H1 (cell line): ENCODE data around the gene FGFBP1. TPM values are rescaled to one million over a fixed set of nuclear protein-coding genes. Genes with fewer than 3 reads are reported as not detected.

Source experiments
- ASH2L ChIP-seq: fragments of 200-600, 300-600 bp; sonication (generic); IDR thresholded peaks from one replicate; pipeline ENCODE4 v1.7.1; 2017; ENCODE audit warnings: low read length
- BRCA1 ChIP-seq: IDR thresholded peaks from 2 replicates; pipeline ENCODE4 v1.6.1; 2012; ENCODE audit warnings: low read depth, low read length, improper control_type of control experiment
- CBX8 ChIP-seq: fragments of 300-800, 300-1000 bp; sonication (generic); IDR thresholded peaks from 2 replicates; pipeline ENCODE4 v1.7.1; 2016; ENCODE audit warnings: low read depth, low read length, borderline replicate concordance
- EP300 ChIP-seq, 2 experiments: IDR thresholded peaks; 1 replicate in 1 of 2; 2 replicates in 1 of 2; pipeline ENCODE4 v1.6.1; 2011 to 2012; ENCODE audit warnings: low read depth in 2 of 2, low read length in 2 of 2, mild to moderate bottlenecking in 2 of 2, borderline replicate concordance in 1 of 2, inconsistent platforms in 1 of 2, moderate library complexity in 1 of 2
- EZH2 ChIP-seq: fragments of 200-600 bp; sonication (generic); IDR thresholded peaks from 2 replicates; pipeline ENCODE4 v1.7.1; 2012; ENCODE audit warnings: low read depth, mild to moderate bottlenecking, moderate library complexity, low read length, inconsistent platforms; ENCODE audit not compliant: severe bottlenecking
- HDAC6 ChIP-seq: IDR thresholded peaks from one replicate; pipeline ENCODE4 v1.7.1; 2012; ENCODE audit warnings: low read depth, mild to moderate bottlenecking, inconsistent platforms, low read length, moderate library complexity
- JUND ChIP-seq: IDR thresholded peaks from 2 replicates; pipeline ENCODE4 v1.6.1; 2011; ENCODE audit warnings: mild to moderate bottlenecking, improper control_type of control experiment, low read length
- RAD21 ChIP-seq, 2 experiments: IDR thresholded peaks in 1 of 2; conservative IDR thresholded peaks in 1 of 2; 2 replicates each; pipeline ENCODE4 v1.6.1; 2011; ENCODE audit warnings: low read depth in 2 of 2, low read length in 2 of 2, improper control_type of control experiment in 1 of 2, inconsistent platforms in 1 of 2, mild to moderate bottlenecking in 1 of 2, moderate library complexity in 1 of 2
- RBBP5 ChIP-seq: IDR thresholded peaks from 2 replicates; pipeline ENCODE4 v1.7.1; 2012; ENCODE audit warnings: low read depth, mild to moderate bottlenecking, inconsistent platforms, low read length, moderate library complexity, borderline replicate concordance
- SIN3A ChIP-seq, 2 experiments: IDR thresholded peaks in 1 of 2; conservative IDR thresholded peaks in 1 of 2; 2 replicates each; pipeline ENCODE4 v1.6.1; 2011 to 2012; ENCODE audit warnings: low read length in 2 of 2, improper control_type of control experiment in 1 of 2, low read depth in 1 of 2, mild to moderate bottlenecking in 1 of 2
- SP4 ChIP-seq: IDR thresholded peaks from 2 replicates; pipeline ENCODE4 v1.6.1; 2012; ENCODE audit warnings: low read length, inconsistent platforms
- ZNF274 ChIP-seq: IDR thresholded peaks from 2 replicates; pipeline ENCODE4 v1.7.0; 2012; ENCODE audit warnings: low read length, borderline replicate concordance; ENCODE audit errors: extremely low read depth
- polyA plus RNA-seq, 7 experiments: library from polyadenylated mRNA; depleted of rRNA in 3 of 7; stranded (reverse) in 5 of 7; unstranded in 2 of 7; fragments of >200 nt in 5 of 7; fragments of 200-250 nt in 2 of 7; gene quantifications; 1 replicate in 5 of 7; 2 replicates in 1 of 7; 4 replicates in 1 of 7; pipeline versions ENCODE4 v1.2.1 to v1.2.3, GENCODE V29; 2011 to 2013; ENCODE audit warnings: missing spikeins in 2 of 7, mixed read lengths in 2 of 7
- total RNA-seq: library from RNA; stranded (reverse); fragmentation: NEBNext Ultra II Directional; extraction: Animal tissue kit (Norgen Biotek cat#: 25700); gene quantifications from 2 replicates; pipeline ENCODE4 v1.2.1, GENCODE V29; 2021
- TF ChIP-seq, protein P1 (sequence below): IDR thresholded peaks from 2 replicates; pipeline ENCODE4 v1.6.1; 2012; ENCODE audit warnings: low read length, inconsistent platforms
- TF ChIP-seq, protein P2 (sequence below): IDR thresholded peaks from 2 replicates; pipeline ENCODE4 v1.6.1; 2011; ENCODE audit warnings: low read length, improper control_type of control experiment
- TF ChIP-seq, protein P3 (sequence below), 3 experiments: IDR thresholded peaks; 1 replicate in 2 of 3; 2 replicates in 1 of 3; pipeline versions ENCODE4 v1.5.1 to v1.6.1; 2011; ENCODE audit warnings: low read length in 3 of 3, mild to moderate bottlenecking in 3 of 3, inconsistent platforms in 2 of 3, low read depth in 1 of 3, moderate library complexity in 1 of 3; ENCODE audit not compliant: insufficient read depth in 1 of 3; ENCODE audit errors: control extremely low read depth in 1 of 3

Gene FGFBP1
- total and polyA plus RNA-seq, 2 of the 8 experiments (the other 6 are each of a cell fraction or from before 2014, with no cell fraction given) = 0.17 to 0.20 TPM

DNA sequence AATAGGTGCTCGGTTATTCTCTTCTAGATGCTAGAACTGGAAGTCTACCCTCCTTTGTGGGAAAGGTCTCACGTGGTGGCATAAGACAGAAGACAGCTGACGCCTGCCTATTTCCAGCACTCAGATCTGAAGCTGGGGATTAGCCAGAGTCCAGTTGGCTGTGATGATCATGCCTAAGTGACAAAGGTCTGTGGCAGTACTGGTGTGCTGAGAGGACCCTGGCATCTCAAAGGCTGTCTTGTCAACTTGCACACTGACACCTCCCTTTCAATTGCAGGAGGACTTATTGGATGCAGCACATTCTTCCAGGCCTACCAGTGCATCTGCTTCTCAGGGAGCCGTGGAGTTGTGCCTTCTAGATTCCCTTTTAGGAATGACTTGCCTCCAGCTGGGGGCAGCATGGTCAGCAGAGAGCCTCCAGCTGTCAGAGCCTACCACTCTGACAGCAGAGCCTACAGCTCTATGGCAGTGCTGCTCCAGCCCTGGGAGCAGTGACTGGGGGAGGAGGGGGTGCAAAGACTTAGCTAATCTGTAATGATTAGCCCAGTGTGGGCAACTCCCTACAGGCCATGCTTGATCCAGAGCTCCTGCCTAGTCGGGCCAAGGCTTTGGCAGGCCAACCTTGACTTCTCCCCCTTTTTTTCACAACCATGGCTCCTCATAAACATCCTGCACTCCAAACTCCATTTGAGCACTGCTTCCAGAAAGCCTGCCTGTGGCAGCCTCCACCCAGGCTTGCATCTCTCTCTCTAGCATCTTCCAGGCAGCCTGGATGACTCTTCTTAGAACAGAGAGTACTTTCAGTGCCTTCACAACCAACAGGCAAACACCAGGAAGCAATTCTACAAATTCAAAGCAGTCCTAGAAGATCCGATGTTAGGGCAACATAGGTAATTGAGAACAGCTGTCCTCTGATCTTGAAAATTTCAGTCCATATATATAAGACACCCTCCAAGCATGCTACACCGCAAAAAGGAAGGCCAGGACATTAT is 38.2 kb upstream of the FGFBP1 start (continued):
- no peak for TF ChIP-seq CBX8
- TF ChIP-seq HDAC6 = no peak
- TF ChIP-seq RBBP5 = no peak
- TF ChIP-seq, protein P1, sequence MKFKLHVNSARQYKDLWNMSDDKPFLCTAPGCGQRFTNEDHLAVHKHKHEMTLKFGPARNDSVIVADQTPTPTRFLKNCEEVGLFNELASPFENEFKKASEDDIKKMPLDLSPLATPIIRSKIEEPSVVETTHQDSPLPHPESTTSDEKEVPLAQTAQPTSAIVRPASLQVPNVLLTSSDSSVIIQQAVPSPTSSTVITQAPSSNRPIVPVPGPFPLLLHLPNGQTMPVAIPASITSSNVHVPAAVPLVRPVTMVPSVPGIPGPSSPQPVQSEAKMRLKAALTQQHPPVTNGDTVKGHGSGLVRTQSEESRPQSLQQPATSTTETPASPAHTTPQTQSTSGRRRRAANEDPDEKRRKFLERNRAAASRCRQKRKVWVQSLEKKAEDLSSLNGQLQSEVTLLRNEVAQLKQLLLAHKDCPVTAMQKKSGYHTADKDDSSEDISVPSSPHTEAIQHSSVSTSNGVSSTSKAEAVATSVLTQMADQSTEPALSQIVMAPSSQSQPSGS = no peak
- TF ChIP-seq BRCA1 = no peak
- no peak for TF ChIP-seq EP300 (IDR thresholded peaks at IDR 0.05; ENCODE audit: borderline replicate concordance in 1 of 2, low read depth in 2 of 2, low read length in 2 of 2)
- TF ChIP-seq JUND = no peak
- no peak for TF ChIP-seq SP4
- TF ChIP-seq ZNF274 = no peak
- peak in 1 of 2 experiments; percentile 41; a peak in 2 of 4 replicates for TF ChIP-seq RAD21 (IDR thresholded peaks at IDR 0.05 in 1 of 2, conservative IDR thresholded peaks at IDR 0.05 in 1 of 2; ENCODE audit: low read depth in 2 of 2, low read length in 2 of 2)
- TF ChIP-seq EZH2 = no peak
- TF ChIP-seq, protein P2, sequence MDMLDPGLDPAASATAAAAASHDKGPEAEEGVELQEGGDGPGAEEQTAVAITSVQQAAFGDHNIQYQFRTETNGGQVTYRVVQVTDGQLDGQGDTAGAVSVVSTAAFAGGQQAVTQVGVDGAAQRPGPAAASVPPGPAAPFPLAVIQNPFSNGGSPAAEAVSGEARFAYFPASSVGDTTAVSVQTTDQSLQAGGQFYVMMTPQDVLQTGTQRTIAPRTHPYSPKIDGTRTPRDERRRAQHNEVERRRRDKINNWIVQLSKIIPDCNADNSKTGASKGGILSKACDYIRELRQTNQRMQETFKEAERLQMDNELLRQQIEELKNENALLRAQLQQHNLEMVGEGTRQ = no peak
- peak; percentile 54 to 80; a peak in 1 of 4 replicates for TF ChIP-seq SIN3A (conservative IDR thresholded peaks at IDR 0.05 in 1 of 2, IDR thresholded peaks at IDR 0.05 in 1 of 2; ENCODE audit: low read depth in 1 of 2, low read length in 2 of 2)
- TF ChIP-seq, protein P3, sequence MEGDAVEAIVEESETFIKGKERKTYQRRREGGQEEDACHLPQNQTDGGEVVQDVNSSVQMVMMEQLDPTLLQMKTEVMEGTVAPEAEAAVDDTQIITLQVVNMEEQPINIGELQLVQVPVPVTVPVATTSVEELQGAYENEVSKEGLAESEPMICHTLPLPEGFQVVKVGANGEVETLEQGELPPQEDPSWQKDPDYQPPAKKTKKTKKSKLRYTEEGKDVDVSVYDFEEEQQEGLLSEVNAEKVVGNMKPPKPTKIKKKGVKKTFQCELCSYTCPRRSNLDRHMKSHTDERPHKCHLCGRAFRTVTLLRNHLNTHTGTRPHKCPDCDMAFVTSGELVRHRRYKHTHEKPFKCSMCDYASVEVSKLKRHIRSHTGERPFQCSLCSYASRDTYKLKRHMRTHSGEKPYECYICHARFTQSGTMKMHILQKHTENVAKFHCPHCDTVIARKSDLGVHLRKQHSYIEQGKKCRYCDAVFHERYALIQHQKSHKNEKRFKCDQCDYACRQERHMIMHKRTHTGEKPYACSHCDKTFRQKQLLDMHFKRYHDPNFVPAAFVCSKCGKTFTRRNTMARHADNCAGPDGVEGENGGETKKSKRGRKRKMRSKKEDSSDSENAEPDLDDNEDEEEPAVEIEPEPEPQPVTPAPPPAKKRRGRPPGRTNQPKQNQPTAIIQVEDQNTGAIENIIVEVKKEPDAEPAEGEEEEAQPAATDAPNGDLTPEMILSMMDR (IDR thresholded peaks at IDR 0.05; ENCODE audit: control extremely low read depth in 1 of 3, insufficient read depth in 1 of 3, low read depth in 1 of 3, low read length in 3 of 3) = peak; percentile 19 to 26 (median 22); a peak in 3 of 4 replicates
- TF ChIP-seq ASH2L = no peak
